Body of pancreas (tissue), 4 donors: Measurements from ENCODE around the gene VAPB. TPM values are rescaled to one million over a fixed set of nuclear protein-coding genes. Genes with fewer than 3 reads are reported as not detected.

ENCODE experiments used
- ATAC-seq: fragments of 150-250 bp; one replicate; pipeline ENCODE4 v1.9.1; 2016
- DNase-seq, 4 donors: peaks; one replicate each; pipeline ENCODE4 v3.0.0-alpha.2; 2019
- H3K27ac ChIP-seq, 4 donors: fragments of 200-600 bp; sonication (generic); 1 replicate in 3 of 4; 2 replicates in 1 of 4; pipeline versions ENCODE4 v1.5.1 to v1.6.1; 2016 to 2019; ENCODE audit warnings: mild to moderate bottlenecking in 1 of 4, mixed read lengths in 1 of 4, moderate library complexity in 1 of 4
- H3K27me3 ChIP-seq, 2 donors: fragments of 200-600 bp; sonication (generic); one replicate each; pipeline ENCODE4 v1.6.0; 2016; ENCODE audit warnings: mild to moderate bottlenecking in 1 of 2
- H3K36me3 ChIP-seq, 2 donors: fragments of 200-600 bp; sonication (generic); replicated peaks in 1 of 2; 2 replicates each; pipeline ENCODE4 v1.5.1; 2016; ENCODE audit warnings: low read depth in 2 of 2; ENCODE audit not compliant: insufficient read depth in 1 of 2
- H3K4me1 ChIP-seq: fragments of 200-600 bp; sonication (generic); one replicate; pipeline ENCODE4 v1.6.0; 2016
- H3K4me3 ChIP-seq, 2 donors: fragments of 200-600 bp; sonication (generic); 1 replicate in 1 of 2; 2 replicates in 1 of 2; pipeline ENCODE4 v1.5.1; 2016 to 2019
- H3K9me3 ChIP-seq, 3 donors: fragments of 200-600 bp; sonication (generic); 1 replicate in 2 of 3; 2 replicates in 1 of 3; pipeline ENCODE4 v1.5.1; 2016
- CTCF ChIP-seq, 7 experiments: fragments of 450-650 bp in 4 of 7; fragments of 200-600 bp in 3 of 7; sonication (generic) in 3 of 7; IDR thresholded peaks; one replicate each; pipeline ENCODE4 v1.5.1; 2016 to 2019; ENCODE audit warnings: antibody characterized with exemption in 7 of 7
- POLR2A ChIP-seq, 3 donors: fragments of 450-650 bp; IDR thresholded peaks; one replicate each; pipeline ENCODE4 v1.6.1; 2016; ENCODE audit warnings: antibody characterized with exemption in 3 of 3, mild to moderate bottlenecking in 2 of 3
- WGBS, 2 donors: methylation state at CpG; one replicate each; pipeline ENCODE4 v1.1.5; 2017; 5-methylcytosine and 5-hydroxymethylcytosine counted together
- intact Hi-C: fragments of 100-400 bp; cut with DNase I; formaldehyde crosslinking; loops from one replicate; pipeline ENCODE4 v1.15.1; 2023
- total RNA-seq, 2 donors: library from RNA; depleted of rRNA; stranded (reverse); fragments of >200 nt; gene quantifications; one replicate each; pipeline ENCODE4 v1.1.0, GENCODE V29; 2016

VAPB gene
- total RNA-seq, 2 donors from 2014 or later, result 10.5 to 11.9 TPM

GRCh38 chr20:58486207-58486606, 97.2 kb downstream of the VAPB start:
- Histone ChIP-seq H3K4me3 (no peak overlapping the region), H3K27ac (no peak overlapping the region), H3K9me3 (peaks cover 0 to 6% (median 0%) of the 10 kb centered on the region in 3 donors), H3K4me1 (no peaks in the 10 kb centered on the region), H3K27me3 (no peaks in the 10 kb centered on the region), H3K36me3 (no peaks in the 10 kb centered on the region)
- intact Hi-C loops, result no loop called here
- ATAC-seq, result no peak
- WGBS, 2 donors, result 17 to 30% methylated on average over 1 of the region's 1 CpG
- no peak for TF ChIP-seq CTCF (IDR thresholded peaks at IDR 0.05)
- no peak for TF ChIP-seq POLR2A (IDR thresholded peaks at IDR 0.05)
- no peak for DNase-seq

GRCh38 chr20:58492074-58492718, 103.2 kb downstream of the VAPB start:
- DNase-seq, result no peak
- Histone ChIP-seq H3K27me3 (no peaks in the 10 kb centered on the region), H3K4me1 (no peaks in the 10 kb centered on the region), H3K4me3 (no peak overlapping the region), H3K9me3 (no peaks in the 10 kb centered on the region), H3K27ac (no peak overlapping the region), H3K36me3 (no peaks in the 10 kb centered on the region)
- ATAC-seq, result no peak
- 73 to 75% methylated on average over 7 of the region's 7 CpGs for WGBS, 2 donors
- no peak for TF ChIP-seq POLR2A (IDR thresholded peaks at IDR 0.05)
- no peak for TF ChIP-seq CTCF (IDR thresholded peaks at IDR 0.05)
- intact Hi-C loops, result no loop called here

DNA sequence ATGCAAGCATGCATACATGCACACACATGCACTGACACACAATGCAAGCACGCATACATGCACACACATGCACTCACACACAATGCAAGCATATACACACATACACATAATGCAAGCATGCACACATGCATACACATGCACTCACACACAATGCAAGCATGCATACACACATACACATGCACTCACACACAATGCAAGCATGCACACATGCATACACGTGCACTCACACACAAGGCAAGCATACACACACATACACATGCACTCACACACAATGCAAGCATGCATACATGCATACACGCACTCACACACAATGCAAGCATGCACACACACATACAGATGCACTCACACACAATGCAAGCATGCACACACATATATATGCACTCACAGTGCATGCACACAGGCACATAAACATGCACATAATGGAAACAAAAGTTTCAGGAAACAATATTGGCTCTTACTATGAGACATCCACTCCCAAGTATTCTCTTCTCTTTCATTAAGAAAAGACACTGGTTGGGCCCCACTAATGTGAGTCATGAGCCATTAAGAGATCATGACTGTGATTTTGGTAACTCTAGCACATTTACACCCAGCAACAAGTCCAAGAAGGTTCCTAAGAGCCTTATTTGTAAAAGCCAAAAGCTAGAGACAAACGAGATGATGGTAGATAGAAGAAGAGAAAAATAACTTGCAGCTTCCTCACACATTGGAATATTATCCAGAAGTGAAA, 103.9 kb downstream of the VAPB start:
- TF ChIP-seq CTCF (IDR thresholded peaks at IDR 0.05), result no peak
- TF ChIP-seq POLR2A (IDR thresholded peaks at IDR 0.05), result no peak
- DNase-seq (no peak), ATAC-seq (no peak)
- no peaks in the 10 kb centered on the region for H3K27me3 ChIP-seq
- no peaks in the 10 kb centered on the region for H3K4me1 ChIP-seq
- H3K36me3 ChIP-seq, result no peaks in the 10 kb centered on the region
- H3K4me3 ChIP-seq, result no peak overlapping the region
- intact Hi-C loops, result no loop called here
- no peak overlapping the region for H3K27ac ChIP-seq
- H3K9me3 ChIP-seq, result no peaks in the 10 kb centered on the region
- 62 to 68% methylated on average over 4 of the region's 4 CpGs for WGBS, 2 donors

GRCh38 chr20:58494923-58495622, 106.0 kb downstream of the VAPB start:
- no peak for TF ChIP-seq POLR2A (IDR thresholded peaks at IDR 0.05)
- no peak for TF ChIP-seq CTCF (IDR thresholded peaks at IDR 0.05)

More at GRCh38 chr20:58494923-58495622, 106.0 kb downstream of the VAPB start:
- H3K9me3 ChIP-seq, result no peaks in the 10 kb centered on the region
- no peaks in the 10 kb centered on the region for H3K27me3 ChIP-seq
- ATAC-seq (no peak), DNase-seq (no peak)
- no peaks in the 10 kb centered on the region for H3K4me1 ChIP-seq
- no peak overlapping the region for H3K4me3 ChIP-seq
- H3K27ac ChIP-seq, result no peak overlapping the region
- 76 to 83% methylated on average over 10 to 13 of the region's 13 CpGs for WGBS, 2 donors
- intact Hi-C loops, result no loop called here
- no peaks in the 10 kb centered on the region for H3K36me3 ChIP-seq
